Transverse colon (tissue), 4 donors: ENCODE measurements around the gene ZBTB5.

ENCODE experiments used
- EP300 ChIP-seq: sonication (generic); formaldehyde crosslinking; IDR thresholded peaks from one replicate; pipeline ENCODE4 v1.6.1; 2017; ENCODE audit warnings: antibody characterized with exemption, low read depth
- POLR2A ChIP-seq: fragments of 450-650 bp; IDR thresholded peaks from one replicate; pipeline ENCODE4 v1.6.1; 2016; ENCODE audit warnings: antibody characterized with exemption, mild to moderate bottlenecking, moderate library complexity
- POLR2AphosphoS5 ChIP-seq, 3 donors: sonication (generic); formaldehyde crosslinking; IDR thresholded peaks; one replicate each; pipeline ENCODE4 v1.6.1; 2016; ENCODE audit warnings: antibody characterized with exemption in 3 of 3
- TF ChIP-seq, protein P1 (sequence below), 5 experiments: fragments of 200-600 bp in 3 of 5; fragments of 450-650 bp in 2 of 5; sonication (generic) in 3 of 5; IDR thresholded peaks; 1 replicate in 2 of 5; 2 replicates in 3 of 5; pipeline ENCODE4 v1.5.1; 2016 to 2017; ENCODE audit warnings: antibody characterized with exemption in 5 of 5, inconsistent platforms in 3 of 5, mild to moderate bottlenecking in 2 of 5, moderate library complexity in 1 of 5

DNA sequence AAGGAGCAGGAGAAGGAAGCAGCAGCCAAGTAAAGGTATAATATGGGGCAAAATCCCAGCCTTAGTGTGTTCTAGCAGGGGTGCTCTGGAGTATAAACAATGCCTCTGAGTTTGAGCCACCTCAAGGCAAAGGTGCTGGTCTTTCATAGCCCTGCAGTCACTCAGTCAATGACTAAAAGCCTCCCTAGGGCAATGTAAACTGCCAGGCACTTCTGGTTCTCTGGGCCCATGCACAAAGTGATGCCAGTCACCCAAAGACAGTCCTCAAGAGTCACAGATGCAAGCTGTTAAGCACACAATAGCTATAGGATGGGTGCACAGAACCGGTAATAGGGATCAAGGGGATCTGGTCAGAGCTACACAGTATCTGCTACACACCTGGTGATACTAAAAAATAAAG, 12.6 kb downstream of the ZBTB5 start:
- TF ChIP-seq, protein P1, sequence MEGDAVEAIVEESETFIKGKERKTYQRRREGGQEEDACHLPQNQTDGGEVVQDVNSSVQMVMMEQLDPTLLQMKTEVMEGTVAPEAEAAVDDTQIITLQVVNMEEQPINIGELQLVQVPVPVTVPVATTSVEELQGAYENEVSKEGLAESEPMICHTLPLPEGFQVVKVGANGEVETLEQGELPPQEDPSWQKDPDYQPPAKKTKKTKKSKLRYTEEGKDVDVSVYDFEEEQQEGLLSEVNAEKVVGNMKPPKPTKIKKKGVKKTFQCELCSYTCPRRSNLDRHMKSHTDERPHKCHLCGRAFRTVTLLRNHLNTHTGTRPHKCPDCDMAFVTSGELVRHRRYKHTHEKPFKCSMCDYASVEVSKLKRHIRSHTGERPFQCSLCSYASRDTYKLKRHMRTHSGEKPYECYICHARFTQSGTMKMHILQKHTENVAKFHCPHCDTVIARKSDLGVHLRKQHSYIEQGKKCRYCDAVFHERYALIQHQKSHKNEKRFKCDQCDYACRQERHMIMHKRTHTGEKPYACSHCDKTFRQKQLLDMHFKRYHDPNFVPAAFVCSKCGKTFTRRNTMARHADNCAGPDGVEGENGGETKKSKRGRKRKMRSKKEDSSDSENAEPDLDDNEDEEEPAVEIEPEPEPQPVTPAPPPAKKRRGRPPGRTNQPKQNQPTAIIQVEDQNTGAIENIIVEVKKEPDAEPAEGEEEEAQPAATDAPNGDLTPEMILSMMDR (IDR thresholded peaks at IDR 0.05), result no peak
- TF ChIP-seq EP300, result no peak
- no peak for TF ChIP-seq POLR2A
- TF ChIP-seq POLR2AphosphoS5 (IDR thresholded peaks at IDR 0.05), result no peak
